GM23338 (cell line): ENCODE measurements around the gene GFRA3.

Experiments used
- CREB1 ChIP-seq: fragments of 250-450 bp; sonication (Bioruptor Pico); IDR thresholded peaks from 2 replicates; pipeline ENCODE4 v1.5.0; 2020; ENCODE audit warnings: low read depth, mild to moderate bottlenecking, moderate library complexity
- CTCF ChIP-seq, 2 experiments: fragments of 200-600 bp in 1 of 2; sonication (generic) in 1 of 2; conservative IDR thresholded peaks; 2 replicates each; pipeline versions ENCODE4 v1.5.1 to v1.6.1; 2016 to 2017; ENCODE audit warnings: antibody characterized with exemption in 2 of 2, low read depth in 2 of 2, mild to moderate bottlenecking in 2 of 2, moderate library complexity in 1 of 2
- ETS1 ChIP-seq: IDR thresholded peaks from 2 replicates; pipeline ENCODE4 v1.6.1; 2016; ENCODE audit warnings: antibody characterized with exemption
- EZH2 ChIP-seq: fragments of 200-600 bp; sonication (generic); IDR thresholded peaks from one replicate; pipeline ENCODE4 v1.8.0; 2017; ENCODE audit warnings: antibody characterized with exemption, mild to moderate bottlenecking, low read depth; ENCODE audit not compliant: unreplicated experiment
- EZH2phosphoT487 ChIP-seq: fragments of 200-600 bp; sonication (generic); IDR thresholded peaks from one replicate; pipeline ENCODE4 v1.8.1; 2018; ENCODE audit warnings: antibody characterized with exemption; ENCODE audit not compliant: unreplicated experiment
- POLR2AphosphoS5 ChIP-seq: IDR thresholded peaks from 2 replicates; pipeline ENCODE4 v1.6.1; 2016; ENCODE audit warnings: antibody characterized with exemption, low read depth
- REST ChIP-seq: IDR thresholded peaks from one replicate; pipeline ENCODE4 v1.6.1; 2018; ENCODE audit warnings: antibody characterized with exemption; ENCODE audit not compliant: unreplicated experiment
- ZNF114 ChIP-seq: fragments of 250-450 bp; sonication (Bioruptor Pico); IDR thresholded peaks from 2 replicates; pipeline ENCODE4 v1.5.0; 2020; ENCODE audit warnings: mild to moderate bottlenecking, moderate library complexity

- TF ChIP-seq CTCF (conservative IDR thresholded peaks at IDR 0.05; ENCODE audit: low read depth in 2 of 2) (no peak), EZH2phosphoT487 (no peak), REST (no peak), EZH2 (peak; percentile 52), POLR2AphosphoS5 (no peak), CREB1 (CRISPR knock-in tag) (no peak), ZNF114 (CRISPR knock-in tag) (no peak), ETS1 (no peak)
Observed at GRCh38 chr5:138241688-138242571, 32.5 kb downstream of the GFRA3 start.
